H9 (cell line): ENCODE results near the gene ANKRD34B. TPM values are rescaled to one million over a fixed set of nuclear protein-coding genes. Genes with fewer than 3 reads are reported as not detected.

Experiments used
- DNase-seq: peaks from one replicate; pipeline ENCODE4 v3.0.0-alpha.2; 2017
- H2AFZ ChIP-seq: one replicate; pipeline ENCODE4 v1.6.1; 2013; ENCODE audit warnings: mild to moderate bottlenecking, low read length, control low read depth, moderate library complexity
- H2AK5ac ChIP-seq: 2 replicates; pipeline ENCODE4 v1.6.1; 2013; ENCODE audit warnings: low read length, control low read depth, mixed read lengths; ENCODE audit not compliant: insufficient read length
- H2BK120ac ChIP-seq: one replicate; pipeline ENCODE4 v1.6.1; 2013; ENCODE audit warnings: low read depth, mild to moderate bottlenecking, low read length, control low read depth, inconsistent platforms; ENCODE audit not compliant: poor library complexity, severe bottlenecking
- H2BK12ac ChIP-seq: 2 replicates; pipeline ENCODE4 v1.6.1; 2013; ENCODE audit warnings: low read length, control low read depth, mixed read lengths, low read depth; ENCODE audit not compliant: insufficient read length
- H2BK15ac ChIP-seq: 2 replicates; pipeline ENCODE4 v1.6.1; 2013; ENCODE audit warnings: low read depth, low read length, control low read depth
- H2BK20ac ChIP-seq: one replicate; pipeline ENCODE4 v1.6.1; 2013; ENCODE audit warnings: low read depth, mild to moderate bottlenecking, low read length, control low read depth, inconsistent platforms; ENCODE audit not compliant: poor library complexity, severe bottlenecking
- H2BK5ac ChIP-seq: 2 replicates; pipeline ENCODE4 v1.6.1; 2013; ENCODE audit warnings: low read length, control low read depth, mixed read lengths; ENCODE audit not compliant: insufficient read length
- H3K14ac ChIP-seq: 2 replicates; pipeline ENCODE4 v1.6.1; 2013; ENCODE audit warnings: low read length, control low read depth; ENCODE audit not compliant: insufficient read depth
- H3K18ac ChIP-seq: 2 replicates; pipeline ENCODE4 v1.6.1; 2013; ENCODE audit warnings: low read depth, mild to moderate bottlenecking, mixed read lengths, low read length, control low read depth; ENCODE audit not compliant: insufficient read length
- H3K23ac ChIP-seq: 2 replicates; pipeline ENCODE4 v1.6.1; 2013; ENCODE audit warnings: low read length, control low read depth, mixed read lengths, low read depth; ENCODE audit not compliant: insufficient read length
- H3K23me2 ChIP-seq: 2 replicates; pipeline ENCODE4 v1.6.1; 2013; ENCODE audit warnings: low read depth, mild to moderate bottlenecking, mixed read lengths, low read length, control low read depth; ENCODE audit not compliant: insufficient read length, poor library complexity, severe bottlenecking
- H3K27ac ChIP-seq: 2 replicates; pipeline ENCODE4 v1.5.1; 2013; ENCODE audit warnings: low read length, control low read depth, mixed read lengths, low read depth; ENCODE audit not compliant: insufficient read length
- H3K27me3 ChIP-seq: 2 replicates; pipeline ENCODE4 v1.6.1; 2013; ENCODE audit warnings: low read length, control low read depth, inconsistent platforms; ENCODE audit not compliant: insufficient read depth
- H3K4ac ChIP-seq: 2 replicates; pipeline ENCODE4 v1.6.1; 2013; ENCODE audit warnings: low read depth, mild to moderate bottlenecking, control low read depth, inconsistent platforms, low read length, moderate library complexity
- H3K4me1 ChIP-seq: 2 replicates; pipeline ENCODE4 v1.6.1; 2013; ENCODE audit warnings: low read length, control low read depth, inconsistent platforms; ENCODE audit not compliant: insufficient read depth
- H3K4me2 ChIP-seq: 2 replicates; pipeline ENCODE4 v1.6.1; 2013; ENCODE audit warnings: low read length, control low read depth, mixed read lengths; ENCODE audit not compliant: insufficient read length, insufficient read depth
- H3K56ac ChIP-seq: 2 replicates; pipeline ENCODE4 v1.6.1; 2013; ENCODE audit warnings: low read depth, mild to moderate bottlenecking, mixed read lengths, low read length, control low read depth; ENCODE audit not compliant: insufficient read length
- H3K79me1 ChIP-seq: 2 replicates; pipeline ENCODE4 v1.6.1; 2013; ENCODE audit warnings: low read depth, mild to moderate bottlenecking, moderate library complexity, low read length, control low read depth, inconsistent platforms; ENCODE audit not compliant: insufficient read depth, poor library complexity, severe bottlenecking
- H3K79me2 ChIP-seq: 2 replicates; pipeline ENCODE4 v1.6.1; 2013; ENCODE audit warnings: low read length, control low read depth, inconsistent platforms; ENCODE audit not compliant: insufficient read depth
- H3K9ac ChIP-seq: 2 replicates; pipeline ENCODE4 v1.6.1; 2013; ENCODE audit warnings: low read length, control low read depth, mixed read lengths; ENCODE audit not compliant: insufficient read length; ENCODE audit errors: extremely low read depth
- H3K9me3 ChIP-seq: one replicate; pipeline ENCODE4 v1.6.1; 2013; ENCODE audit warnings: low read depth, low read length, inconsistent platforms; ENCODE audit not compliant: control insufficient read depth
- H3T11ph ChIP-seq: one replicate; pipeline ENCODE4 v1.6.1; 2013; ENCODE audit warnings: mild to moderate bottlenecking, low read length, control low read depth, inconsistent platforms
- H4K20me1 ChIP-seq: one replicate; pipeline ENCODE4 v1.6.1; 2013; ENCODE audit not compliant: control insufficient read depth, insufficient read length, insufficient read depth
- H4K5ac ChIP-seq: 2 replicates; pipeline ENCODE4 v1.6.1; 2013; ENCODE audit warnings: low read depth, mild to moderate bottlenecking, mixed read lengths, low read length, control low read depth; ENCODE audit not compliant: insufficient read length
- H4K8ac ChIP-seq: replicated peaks from 2 replicates; pipeline ENCODE4 v1.6.1; 2013; ENCODE audit warnings: low read length, control low read depth, mixed read lengths, low read depth; ENCODE audit not compliant: insufficient read length
- H4K91ac ChIP-seq: 2 replicates; pipeline ENCODE4 v1.6.1; 2013; ENCODE audit warnings: low read depth, mild to moderate bottlenecking, moderate library complexity, mixed read lengths, low read length, control low read depth; ENCODE audit not compliant: insufficient read length
- H3K27ac Mint-ChIP-seq, 3 experiments: 2 replicates in 2 of 3; 3 replicates in 1 of 3; pipeline ENCODE4 v1.8.0; 2020 to 2021; ENCODE audit warnings: mixed read lengths in 3 of 3, mild to moderate bottlenecking in 1 of 3, moderate library complexity in 1 of 3
- H3K27me3 Mint-ChIP-seq: 2 replicates; pipeline ENCODE4 v1.8.0; 2021; ENCODE audit warnings: low read depth, mild to moderate bottlenecking, moderate library complexity, mixed read lengths
- H3K36me3 Mint-ChIP-seq, 3 experiments: 2 replicates in 2 of 3; 3 replicates in 1 of 3; pipeline ENCODE4 v1.8.0; 2020 to 2021; ENCODE audit warnings: low read depth in 3 of 3, mixed read lengths in 3 of 3; ENCODE audit not compliant: insufficient read depth in 1 of 3
- H3K4me1 Mint-ChIP-seq, 2 experiments: 2 replicates each; pipeline ENCODE4 v1.8.0; 2020; ENCODE audit warnings: mixed read lengths in 2 of 2
- H3K4me3 Mint-ChIP-seq, 2 experiments: 2 replicates in 1 of 2; 3 replicates in 1 of 2; pipeline ENCODE4 v1.8.0; 2020 to 2021; ENCODE audit warnings: mild to moderate bottlenecking in 2 of 2, mixed read lengths in 2 of 2, moderate library complexity in 1 of 2
- H3K9me3 Mint-ChIP-seq, 2 experiments: 2 replicates in 1 of 2; 3 replicates in 1 of 2; pipeline ENCODE4 v1.8.0; 2020; ENCODE audit warnings: mild to moderate bottlenecking in 2 of 2, mixed read lengths in 2 of 2, moderate library complexity in 1 of 2
- CTCF ChIP-seq: fragments of 200-600 bp; sonication (generic); conservative IDR thresholded peaks from 3 replicates; pipeline ENCODE4 v1.8.0; 2021; ENCODE audit warnings: antibody characterized with exemption, mild to moderate bottlenecking
- WGBS: extraction: QIAGEN DNeasy Blood & Tissue Kit; methylation state at CpG from one replicate; pipeline ENCODE4 v1.1.7; 2013; ENCODE audit warnings: missing lambda C conversion rate, low lambda C conversion rate, mixed read lengths; ENCODE audit not compliant: insufficient read length; ENCODE audit errors: extremely low coverage; 5-methylcytosine and 5-hydroxymethylcytosine counted together
- total RNA-seq: library from RNA; stranded (reverse); gene quantifications from 2 replicates; pipeline ENCODE4 v1.2.1, GENCODE V29; 2021

The ANKRD34B gene
- total RNA-seq, 1 experiment from 2014 or later, result 0.72 TPM

DNA sequence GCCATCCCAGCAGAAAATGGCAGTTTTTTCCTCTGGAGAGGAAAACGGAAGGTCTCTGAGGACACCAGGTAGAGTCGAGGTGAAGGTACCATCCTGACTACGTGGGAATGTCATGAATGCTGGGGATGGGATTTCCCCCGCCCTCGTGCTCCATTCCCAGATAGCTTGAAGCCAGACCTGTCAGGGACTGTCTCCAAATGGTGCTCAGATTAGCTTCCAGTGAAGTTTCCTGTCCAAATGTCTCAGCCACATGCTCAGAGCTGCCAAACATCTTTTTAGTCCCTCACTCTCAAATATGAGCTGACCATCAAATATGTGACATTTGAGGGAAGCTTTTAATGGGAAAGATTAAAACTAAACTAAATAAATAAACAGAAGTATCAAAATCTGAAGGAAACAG is 7.6 kb upstream of the ANKRD34B start:
- H3K23me2 ChIP-seq, result no peaks in the 10 kb centered on the region
- H2AK5ac ChIP-seq, result no peak overlapping the region
- H3T11ph ChIP-seq, result no peak overlapping the region
- H3K4ac ChIP-seq, result no peak overlapping the region
- H2BK5ac ChIP-seq, result no peak overlapping the region
- Mint-ChIP-seq H3K4me3 (no peak overlapping the region), H3K36me3 (no peaks in the 10 kb centered on the region), H3K27ac (no peak overlapping the region), H3K9me3 (peaks cover 0 to 2% of the 10 kb centered on the region in 2 experiments; a peak in 1 of 5 replicates), H3K27me3 (peaks cover 35% of the 10 kb centered on the region), H3K4me1 (peaks cover 0 to 8% of the 10 kb centered on the region in 2 experiments; a peak in 1 of 4 replicates)
- no peak overlapping the region for H2BK20ac ChIP-seq
- no peak overlapping the region for H3K27ac ChIP-seq
- H4K8ac ChIP-seq, result no peak overlapping the region
- H3K4me1 ChIP-seq, result no peaks in the 10 kb centered on the region
- no peaks in the 10 kb centered on the region for H4K20me1 ChIP-seq
- no peak overlapping the region for H2BK120ac ChIP-seq
- no peak overlapping the region for H3K56ac ChIP-seq
- no peak overlapping the region for H2BK12ac ChIP-seq
- no peak for DNase-seq
- no peaks in the 10 kb centered on the region for H3K27me3 ChIP-seq
- H3K79me2 ChIP-seq, result no peaks in the 10 kb centered on the region
- no peak overlapping the region for H3K4me2 ChIP-seq
- H4K91ac ChIP-seq, result no peak overlapping the region
- H3K14ac ChIP-seq, result no peak overlapping the region
- H4K5ac ChIP-seq, result no peak overlapping the region
- no peaks in the 10 kb centered on the region for H3K9me3 ChIP-seq
- no peak overlapping the region for H2BK15ac ChIP-seq
- no peak overlapping the region for H3K9ac ChIP-seq
- H3K79me1 ChIP-seq, result no peaks in the 10 kb centered on the region
- TF ChIP-seq CTCF, result no peak
- H3K18ac ChIP-seq, result no peak overlapping the region
- no peak overlapping the region for H2AFZ ChIP-seq
- WGBS, result no CpG with 5 or more reads among the region's 5 CpGs
- no peak overlapping the region for H3K23ac ChIP-seq
